HFF-Myc (cell line): ENCODE results near the gene SPINK9.

Experiments used
- DNase-seq: peaks from one replicate; pipeline ENCODE4 v3.0.0-alpha.2; 2011; ENCODE audit warnings: low read depth; ENCODE audit errors: extremely low read depth
- H3K4me3 ChIP-seq: replicated peaks from 2 replicates; pipeline ENCODE4 v1.5.1; 2011; ENCODE audit warnings: low read depth, mild to moderate bottlenecking, control low read depth, low read length
- CTCF ChIP-seq: IDR thresholded peaks from 2 replicates; pipeline ENCODE4 v1.5.1; 2012; ENCODE audit warnings: mild to moderate bottlenecking, low read depth, low read length, control low read depth; ENCODE audit errors: missing control alignments

Gene SPINK9

GRCh38 chr5:148368299-148368698, 32.9 kb downstream of the SPINK9 start:
- H3K4me3 ChIP-seq, result no peak overlapping the region
- no peak for TF ChIP-seq CTCF
- no peak for DNase-seq

GRCh38 chr5:148372166-148372725, 36.9 kb downstream of the SPINK9 start:
- TF ChIP-seq CTCF, result no peak
- no peak for DNase-seq
- no peak overlapping the region for H3K4me3 ChIP-seq

GRCh38 chr5:148372893-148373292, 37.5 kb downstream of the SPINK9 start:
- no peak overlapping the region for H3K4me3 ChIP-seq
- DNase-seq, result no peak
- TF ChIP-seq CTCF, result no peak

GRCh38 chr5:148374690-148375360, 39.5 kb downstream of the SPINK9 start:
- no peak for DNase-seq
- no peak overlapping the region for H3K4me3 ChIP-seq
- TF ChIP-seq CTCF, result peak; percentile 83

DNA sequence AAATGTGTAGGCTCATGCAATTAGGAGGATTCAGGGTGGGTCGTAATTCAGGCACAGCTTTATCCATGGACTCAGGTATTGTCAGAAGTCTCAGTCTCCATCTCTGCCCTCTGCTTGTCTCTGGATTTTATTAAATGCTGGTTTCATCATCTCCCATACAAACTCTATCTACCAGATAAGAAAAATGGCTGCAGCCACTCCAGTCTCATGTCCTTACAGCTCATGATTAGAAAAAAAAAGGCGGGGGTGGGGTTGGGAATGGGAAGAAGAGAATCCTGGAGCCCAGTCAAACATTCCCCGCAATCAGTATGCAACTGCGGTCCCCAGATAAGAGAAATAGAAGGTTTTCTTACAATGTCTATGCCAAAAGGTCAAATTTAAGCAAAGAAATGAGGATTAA, 40.8 kb downstream of the SPINK9 start:
- DNase-seq, result no peak
- no peak overlapping the region for H3K4me3 ChIP-seq
- TF ChIP-seq CTCF, result no peak

DNA sequence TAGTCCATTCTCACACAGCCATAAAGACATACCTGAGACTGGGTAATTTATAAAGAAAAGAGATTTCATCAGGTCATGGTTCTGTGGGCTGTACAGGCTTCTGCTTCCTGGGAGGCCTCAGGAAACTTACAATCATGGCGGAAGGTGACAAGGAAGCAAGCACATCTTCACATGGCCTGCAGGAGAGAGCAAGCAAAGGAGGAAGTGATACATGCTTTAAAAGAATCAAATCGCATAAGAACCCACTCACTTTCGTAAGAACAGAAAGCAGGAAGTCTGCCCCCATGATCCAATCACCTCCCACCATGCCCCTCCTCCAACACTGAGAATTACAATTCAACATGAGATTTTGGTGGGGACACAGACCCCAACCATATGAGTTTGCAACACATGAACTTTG, 43.3 kb downstream of the SPINK9 start:
- no peak overlapping the region for H3K4me3 ChIP-seq
- TF ChIP-seq CTCF, result no peak
- DNase-seq, result no peak

DNA sequence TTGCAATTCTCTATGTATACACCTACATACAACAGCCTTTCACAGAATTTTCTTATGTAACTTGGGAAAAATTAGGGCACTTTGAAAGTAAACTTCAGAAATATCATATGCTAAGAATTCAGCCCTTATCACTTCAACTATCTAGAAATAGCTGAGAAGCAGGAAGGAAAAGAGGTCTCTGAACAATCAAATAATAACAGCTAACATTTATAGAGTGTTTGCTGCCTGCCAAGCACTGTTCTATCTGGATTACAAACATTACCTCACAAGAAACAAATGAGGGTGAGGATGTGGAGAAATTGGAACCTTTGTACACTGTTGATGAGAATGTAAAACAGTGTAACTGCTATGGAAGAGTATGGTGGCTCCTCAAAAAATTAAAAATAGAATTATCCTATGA, 44.0 kb downstream of the SPINK9 start:
- DNase-seq, result no peak
- TF ChIP-seq CTCF, result no peak

More for the DNA sequence above, 44.0 kb downstream of the SPINK9 start:
- no peak overlapping the region for H3K4me3 ChIP-seq
